Inflammatory macrophage treated with lipopolysaccharide for 4 hours (primary cell): ENCODE measurements around the gene IFT22.
"Not testable (repeated sequence)": the region's sequence is repeated elsewhere in the genome, so short reads cannot be mapped to it uniquely, and the experiment has no call there.

Source experiments
- DNase-seq: peaks from one replicate; pipeline ENCODE4 v3.0.0-alpha.2; 2020

The IFT22 gene

GRCh38 chr7:101321491-101322401 lies at the start of gene IFT22:
TSS of gene IFT22 (minus strand) at chr7:101321812. CDS start at chr7:101321709, 103 bp downstream.
- peak; percentile 95 for DNase-seq

- DNase-seq = peak; percentile 56
Observed at GRCh38 chr7:101370836-101371235, 49.2 kb upstream of the IFT22 start.

GRCh38 chr7:101368422-101369165 lies 47.0 kb upstream of the IFT22 start:
- DNase-seq = no peak

- DNase-seq = no peak
Observed at GRCh38 chr7:101367676-101368075, 46.1 kb upstream of the IFT22 start.

- DNase-seq = no peak
Observed at GRCh38 chr7:101365956-101366355, 44.3 kb upstream of the IFT22 start.

GRCh38 chr7:101363734-101364374 lies 42.2 kb upstream of the IFT22 start:
- DNase-seq = peak; percentile 64

GRCh38 chr7:101363196-101363733 lies 41.7 kb upstream of the IFT22 start:
- no peak for DNase-seq

- DNase-seq = peak; percentile 8
Observed at GRCh38 chr7:101362334-101363195, 41.0 kb upstream of the IFT22 start, which contains the start of gene COL26A1. TSS of gene COL26A1 (plus strand) at chr7:101362875. CDS start at chr7:101363033, 158 bp downstream.

- no peak for DNase-seq
Observed at GRCh38 chr7:101357433-101357832, 35.8 kb upstream of the IFT22 start.

- no peak for DNase-seq
Observed at GRCh38 chr7:101352920-101353308, 31.3 kb upstream of the IFT22 start.

- DNase-seq = not testable (repeated sequence)
Observed at GRCh38 chr7:101349300-101349699, 27.7 kb upstream of the IFT22 start.

GRCh38 chr7:101348456-101349067 lies 26.9 kb upstream of the IFT22 start:
- not testable (repeated sequence) for DNase-seq

GRCh38 chr7:101347477-101347876 lies 25.9 kb upstream of the IFT22 start:
- DNase-seq = no peak

GRCh38 chr7:101342892-101343291 lies 21.3 kb upstream of the IFT22 start:
- no peak for DNase-seq

- no peak for DNase-seq
Observed at GRCh38 chr7:101340379-101340778, 18.8 kb upstream of the IFT22 start.

- no peak for DNase-seq
Observed at GRCh38 chr7:101333912-101334311, 12.3 kb upstream of the IFT22 start.

GRCh38 chr7:101332026-101332425 lies 10.4 kb upstream of the IFT22 start:
- no peak for DNase-seq

- no peak for DNase-seq
Observed at GRCh38 chr7:101330011-101330484, 8.4 kb upstream of the IFT22 start.

- no peak for DNase-seq
Observed at GRCh38 chr7:101328159-101328558, 6.5 kb upstream of the IFT22 start.

- DNase-seq = no peak
Observed at GRCh38 chr7:101319401-101319800, 2.2 kb downstream of the IFT22 start.

GRCh38 chr7:101315336-101315735 lies 6.3 kb downstream of the IFT22 start:
- peak; percentile 50 for DNase-seq
